Ovary (tissue), 9 donors: Measurements from ENCODE around the gene PCNA. TPM values are rescaled to one million over a fixed set of nuclear protein-coding genes. Genes with fewer than 3 reads are reported as not detected.

Source experiments
- DNase-seq, 5 donors: peaks; one replicate each; pipeline ENCODE4 v3.0.0-alpha.2; 2019 to 2020
- H3K27ac ChIP-seq, 2 donors: fragments of 200-600 bp; one replicate each; pipeline versions ENCODE4 v1.5.1 to v1.8.0; 2019 to 2022
- H3K27me3 ChIP-seq: fragments of 200-600 bp; one replicate; pipeline ENCODE4 v1.8.0; 2022
- H3K36me3 ChIP-seq: fragments of 200-600 bp; sonication (generic); one replicate; pipeline ENCODE4 v1.5.1; 2019
- H3K4me1 ChIP-seq: one replicate; pipeline ENCODE4 v1.8.1; 2013; ENCODE audit warnings: mild to moderate bottlenecking, moderate library complexity; ENCODE audit not compliant: insufficient read depth
- H3K4me3 ChIP-seq: fragments of 200-600 bp; sonication (generic); one replicate; pipeline ENCODE4 v1.5.1; 2017
- H3K9me3 ChIP-seq, 2 donors: fragments of 200-600 bp in 1 of 2; sonication (generic) in 1 of 2; one replicate each; pipeline versions ENCODE4 v1.5.1 to v1.8.1; 2013 to 2019; ENCODE audit warnings: mild to moderate bottlenecking in 1 of 2, moderate library complexity in 1 of 2
- CTCF ChIP-seq, 3 donors: fragments of 450-650 bp in 2 of 3; fragments of 200-600 bp in 1 of 3; IDR thresholded peaks; one replicate each; pipeline versions ENCODE4 v1.5.1 to v1.8.0; 2016 to 2022; ENCODE audit warnings: antibody characterized with exemption in 3 of 3, mild to moderate bottlenecking in 1 of 3
- EP300 ChIP-seq: sonication (generic); formaldehyde crosslinking; IDR thresholded peaks from one replicate; pipeline ENCODE4 v1.6.1; 2017; ENCODE audit warnings: antibody characterized with exemption
- POLR2A ChIP-seq: fragments of 450-650 bp; IDR thresholded peaks from one replicate; pipeline ENCODE4 v1.6.1; 2017; ENCODE audit warnings: antibody characterized with exemption, mild to moderate bottlenecking, moderate library complexity
- WGBS, 3 donors: extraction: QIAGEN DNeasy Blood & Tissue Kit in 1 of 3; methylation state at CpG; one replicate each; pipeline versions ENCODE4 v1.1.5 to v1.1.7; 2013 to 2017; 5-methylcytosine and 5-hydroxymethylcytosine counted together
- intact Hi-C, 4 donors: fragments of 100-400 bp; cut with DNase I; formaldehyde crosslinking; loops; one replicate each; pipeline versions ENCODE4 v1.11.0 to v1.15.1; 2022 to 2023
- polyA plus RNA-seq, 2 donors: library from polyadenylated mRNA; stranded (reverse); fragments of 200-250 nt in 1 of 2; fragments of 350-450 nt in 1 of 2; fragmentation: Illumina TruSeq in 1 of 2; extraction: RNeasy Lipid Tissue Mini Kit (QIAGEN cat#74804) in 1 of 2; gene quantifications; one replicate each; pipeline ENCODE4 v1.2.3, GENCODE V29; 2013 to 2014
- small RNA-seq: library from RNA; depleted of rRNA; stranded (forward); fragments of <200 nt; gene quantifications from one replicate; pipeline ENCODE3, GENCODE V24; 2016
- total RNA-seq, 7 donors: library from RNA; depleted of rRNA in 2 of 7; stranded (reverse); fragments of >200 nt in 2 of 7; fragmentation: NEBNext Ultra II Directional in 3 of 7; extraction: Animal tissue kit (Norgen Biotek cat#: 25700) in 3 of 7; gene quantifications; one replicate each; pipeline versions ENCODE4 v1.1.0 to v1.2.4, GENCODE V29; 2016 to 2023
- donor health status: DM: no; HTN: no; CAD: no; lungs with moderate emphysema.
- donor health status: DM: no; HTN: no; CAD: no.
- donor health status: Bipolar disorder and iron deficiency.
- donor health status: DM: yes; HTN: yes; CAD: no.
- donor health status: DM: no; HTN: no; CAD: no.
- donor health status: DM: yes; HTN: yes; CAD: no.

PCNA gene
- total and polyA plus RNA-seq, 9 donors, result 34.1 to 50.0 (median 42.1) TPM

- peaks cover 5% of the 10 kb centered on the region for H3K4me1 ChIP-seq
- no peaks in the 10 kb centered on the region for H3K27me3 ChIP-seq
- H3K27ac ChIP-seq, result no peak overlapping the region
- no peaks in the 10 kb centered on the region for H3K36me3 ChIP-seq
- H3K4me3 ChIP-seq, result no peak overlapping the region
- DNase-seq, result no peak
- H3K9me3 ChIP-seq, result no peaks in the 10 kb centered on the region
- TF ChIP-seq EP300 (no peak), CTCF (IDR thresholded peaks at IDR 0.05) (no peak), POLR2A (no peak)
- WGBS, 3 donors, result 79 to 88% (median 86%) methylated on average over 9 of the region's 9 CpGs
- intact Hi-C loops, result no loop called here
Measured at GRCh38 chr20:5067877-5068645, 51.7 kb downstream of the PCNA start.

GRCh38 chr20:5065879-5066383 is 53.8 kb downstream of the PCNA start:
- TF ChIP-seq POLR2A, result no peak
- no peak for TF ChIP-seq CTCF (IDR thresholded peaks at IDR 0.05)
- TF ChIP-seq EP300, result no peak
- 66 to 78% (median 74%) methylated on average over 10 of the region's 10 CpGs for WGBS, 3 donors
- peak; percentile 61 to 70 (median 69) for DNase-seq
- Histone ChIP-seq H3K4me1 (peaks cover 4% of the 10 kb centered on the region), H3K9me3 (no peaks in the 10 kb centered on the region), H3K27me3 (no peaks in the 10 kb centered on the region), H3K27ac (peak overlapping the region in 1 of 2 donors; percentile 69), H3K4me3 (no peak overlapping the region), H3K36me3 (no peaks in the 10 kb centered on the region)
- intact Hi-C loops, result no loop called here

GRCh38 chr20:5065166-5065878 is 54.4 kb downstream of the PCNA start:
- Histone ChIP-seq H3K27ac (peak overlapping the region in 1 of 2 donors; percentile 69), H3K4me3 (no peak overlapping the region), H3K9me3 (no peaks in the 10 kb centered on the region), H3K27me3 (no peaks in the 10 kb centered on the region), H3K4me1 (peaks cover 4% of the 10 kb centered on the region), H3K36me3 (no peaks in the 10 kb centered on the region)
- WGBS, 3 donors, result 82 to 90% (median 83%) methylated on average over 7 of the region's 7 CpGs
- TF ChIP-seq EP300 (no peak), CTCF (IDR thresholded peaks at IDR 0.05) (no peak), POLR2A (no peak)
- intact Hi-C loops, result no loop called here
- DNase-seq, result no peak

Small RNA genes lying within 50 kb of the gene (small RNA-seq; reads per million reads assigned to genes)
- not detected for gene RF00019
- gene RF00568, result not detected
- gene RNA5SP474, result not detected

Other genes with a start within 250 kb of the PCNA start
- 10 to 100 TPM; 28.7 to 95.6 (median 61.0) TPM for gene SLC23A2, start 118.4 kb downstream of the PCNA start, total RNA-seq
- 10 to 100 TPM; 36.1 to 62.9 TPM for gene SLC23A2, start 118.4 kb downstream of the PCNA start, polyA plus RNA-seq
- gene TMEM230, start 6.9 kb downstream of the PCNA start, total RNA-seq, result 100 to 1,000 TPM in 2 of 7 donors, 10 to 100 TPM in 5; 57.7 to 119 (median 97.7) TPM
- gene TMEM230, start 6.9 kb downstream of the PCNA start, polyA plus RNA-seq, result 100 to 1,000 TPM; 124 to 194 TPM
- 10 to 100 TPM; 18.5 to 43.7 (median 37.6) TPM for gene CDS2, start 7.0 kb upstream of the PCNA start, total RNA-seq
- 10 to 100 TPM; 11.4 to 54.6 TPM for gene CDS2, start 7.0 kb upstream of the PCNA start, polyA plus RNA-seq
- not detected for gene PROKR2, start 197.0 kb upstream of the PCNA start, total RNA-seq
- gene PROKR2, start 197.0 kb upstream of the PCNA start, polyA plus RNA-seq, result not detected